Endothelial cell of umbilical vein (primary cell): ENCODE measurements around the gene FMN1. TPM values are rescaled to one million over a fixed set of nuclear protein-coding genes. Genes with fewer than 3 reads are reported as not detected.

ENCODE experiments used
- BruUV-seq: library from RNA; stranded (reverse); fragments of 400-500 nt; replicated peaks from 2 replicates; lab custom pipeline; 2021; lab: Mats Ljungman, UMichigan
- CTCF ChIA-PET: fragments of 300-600, 350-600 bp; sonication (Branson Sonifier 250); formaldehyde crosslinking; loops from one replicate; lab custom pipeline; 2021; ENCODE audit warnings: antibody characterized with exemption, inconsistent platforms; lab: Charles Lee
- POLR2A ChIA-PET: fragments of 300-600, 350-600 bp; sonication (Branson Sonifier 250); formaldehyde crosslinking; loops from one replicate; lab custom pipeline; 2021; ENCODE audit warnings: antibody characterized with exemption, inconsistent platforms; lab: Charles Lee
- DNase-seq: peaks from one replicate; pipeline ENCODE4 v3.0.0-alpha.2; 2011; ENCODE audit warnings: low read depth, low spot score
- FAIRE-seq: peaks from 2 replicates; lab custom pipeline; 2011; peaks lifted over from hg19 to GRCh38; lab: Jason Lieb, UNC
- H2AFZ ChIP-seq: 2 replicates; pipeline ENCODE4 v1.6.0; 2012; ENCODE audit warnings: low read depth, low read length, control low read depth, inconsistent platforms
- H3K27ac ChIP-seq: 2 replicates; pipeline ENCODE4 v1.5.1; 2011; ENCODE audit warnings: low read depth, mild to moderate bottlenecking, control low read depth, low read length, moderate library complexity; ENCODE audit not compliant: insufficient read depth
- H3K27me3 ChIP-seq, 2 experiments: 2 replicates each; pipeline versions ENCODE4 v1.6.0 to v1.6.1; 2011; ENCODE audit warnings: low read length in 2 of 2, mixed read lengths in 1 of 2; ENCODE audit not compliant: control insufficient read depth in 2 of 2, insufficient read depth in 2 of 2
- H3K36me3 ChIP-seq, 2 experiments: 2 replicates in 1 of 2; 3 replicates in 1 of 2; pipeline ENCODE4 v1.5.1; 2011; ENCODE audit warnings: low read length in 2 of 2, mild to moderate bottlenecking in 1 of 2, moderate library complexity in 1 of 2; ENCODE audit not compliant: control insufficient read depth in 2 of 2, insufficient read depth in 2 of 2; ENCODE audit errors: extremely low read depth in 1 of 2
- H3K4me1 ChIP-seq: 3 replicates; pipeline ENCODE4 v1.5.1; 2011; ENCODE audit warnings: mild to moderate bottlenecking, low read length; ENCODE audit not compliant: control insufficient read depth, insufficient read depth; ENCODE audit errors: extremely low read depth
- H3K4me2 ChIP-seq: 2 replicates; pipeline ENCODE4 v1.6.1; 2011; ENCODE audit warnings: low read length, control low read depth, mixed read lengths; ENCODE audit not compliant: insufficient read depth
- H3K4me3 ChIP-seq, 3 experiments: fragments of 200-600 bp in 1 of 3; sonication (generic), shearing (Covaris generic) in 1 of 3; replicated peaks in 1 of 3; 2 replicates each; pipeline ENCODE4 v1.5.1; 2011 to 2016; ENCODE audit warnings: control low read depth in 3 of 3, low read length in 3 of 3, mild to moderate bottlenecking in 2 of 3, inconsistent platforms in 1 of 3, low read depth in 1 of 3, moderate library complexity in 1 of 3; ENCODE audit not compliant: insufficient read depth in 1 of 3
- H3K79me2 ChIP-seq: 2 replicates; pipeline ENCODE4 v1.6.0; 2012; ENCODE audit warnings: low read length, inconsistent platforms; ENCODE audit not compliant: control insufficient read depth, insufficient read depth
- H3K9ac ChIP-seq: replicated peaks from 2 replicates; pipeline ENCODE3; 2011; ENCODE audit warnings: low read length, control low read depth; ENCODE audit not compliant: insufficient read depth; ENCODE audit errors: extremely low read depth
- H3K9me1 ChIP-seq: replicated peaks from 3 replicates; pipeline ENCODE4 v1.6.0; 2011; ENCODE audit warnings: mild to moderate bottlenecking, low read length; ENCODE audit not compliant: control insufficient read depth, insufficient read depth; ENCODE audit errors: extremely low read depth
- H3K9me3 ChIP-seq: replicated peaks from 2 replicates; pipeline ENCODE4 v1.5.1; 2012; ENCODE audit warnings: low read length, inconsistent platforms; ENCODE audit not compliant: control insufficient read depth, insufficient read depth
- H4K20me1 ChIP-seq: replicated peaks from 2 replicates; pipeline ENCODE3; 2011; ENCODE audit warnings: mild to moderate bottlenecking, low read length; ENCODE audit not compliant: control insufficient read depth, insufficient read depth; ENCODE audit errors: extremely low read depth
- EZH2 ChIP-seq: IDR thresholded peaks from 2 replicates; pipeline ENCODE4 v1.6.1; 2012; ENCODE audit warnings: borderline replicate concordance, low read depth, mild to moderate bottlenecking, moderate library complexity, low read length, inconsistent platforms; ENCODE audit not compliant: severe bottlenecking
- FOS ChIP-seq: IDR thresholded peaks from 2 replicates; pipeline ENCODE4 v1.6.1; 2011; ENCODE audit warnings: mild to moderate bottlenecking, low read length, moderate library complexity, borderline replicate concordance; ENCODE audit not compliant: insufficient read depth
- GATA2 ChIP-seq: IDR thresholded peaks from 2 replicates; pipeline ENCODE4 v1.7.0; 2011; ENCODE audit warnings: low read depth, mild to moderate bottlenecking, moderate library complexity, mixed read lengths, low read length; ENCODE audit not compliant: insufficient read length, insufficient read depth
- JUN ChIP-seq: IDR thresholded peaks from 2 replicates; pipeline ENCODE4 v1.6.1; 2011; ENCODE audit warnings: borderline replicate concordance, low read depth; ENCODE audit not compliant: insufficient read length, insufficient read depth
- MYC ChIP-seq: IDR thresholded peaks from one replicate; pipeline ENCODE4 v1.6.1; 2011; ENCODE audit warnings: mild to moderate bottlenecking, low read depth, low read length
- POLR2A ChIP-seq: IDR thresholded peaks from 2 replicates; pipeline ENCODE4 v1.6.1; 2012; ENCODE audit warnings: low read depth, mild to moderate bottlenecking, control low read depth, low read length
- POLR2AphosphoS5 ChIP-seq: IDR thresholded peaks from 2 replicates; pipeline ENCODE4 v1.6.1; 2012; ENCODE audit warnings: low read depth, mild to moderate bottlenecking, control low read depth, low read length, moderate library complexity; ENCODE audit not compliant: insufficient read depth
- dilution Hi-C: fragments of 300-500 bp; cut with MboI; formaldehyde crosslinking; loops from one replicate; pipeline ENCODE4 v1.15.0; 2019; ENCODE audit warnings: low sequenced_read_pairs; ENCODE audit not compliant: extremely low pct_ligation_motif_present
- intact Hi-C: fragments of 100-400 bp; cut with micrococcal nuclease; formaldehyde crosslinking; loops from one replicate; pipeline ENCODE4 v1.10.0; 2022
- polyA plus RNA-seq, 4 experiments: library from polyadenylated mRNA; depleted of rRNA in 3 of 4; stranded (reverse) in 3 of 4; unstranded in 1 of 4; fragments of >200 nt; gene quantifications; 2 replicates each; pipeline versions ENCODE4 v1.2.1 to v1.2.3, GENCODE V29; 2011 to 2012; ENCODE audit warnings: missing spikeins in 1 of 4
- total RNA-seq: library from RNA; stranded (reverse); gene quantifications from 2 replicates; pipeline ENCODE4 v1.2.3, GENCODE V29; 2021
- TF ChIP-seq, protein P1 (sequence below): IDR thresholded peaks from 2 replicates; pipeline ENCODE4 v1.6.1; 2011; ENCODE audit not compliant: insufficient read depth, insufficient read length
- TF ChIP-seq, protein P2 (sequence below), 2 donors: IDR thresholded peaks; 1 replicate in 1 of 2; 2 replicates in 1 of 2; pipeline ENCODE4 v1.5.1; 2011; ENCODE audit warnings: low read length in 2 of 2, mild to moderate bottlenecking in 2 of 2, moderate library complexity in 2 of 2, control low read depth in 1 of 2, inconsistent platforms in 1 of 2, low read depth in 1 of 2; ENCODE audit not compliant: insufficient read depth in 1 of 2; ENCODE audit errors: extremely low read depth in 1 of 2

FMN1 gene
- total and polyA plus RNA-seq, 2 donors (not counting 3 experiments of a cell fraction or from before 2014, with no cell fraction given): 0.01 to 0.29 TPM

DNA sequence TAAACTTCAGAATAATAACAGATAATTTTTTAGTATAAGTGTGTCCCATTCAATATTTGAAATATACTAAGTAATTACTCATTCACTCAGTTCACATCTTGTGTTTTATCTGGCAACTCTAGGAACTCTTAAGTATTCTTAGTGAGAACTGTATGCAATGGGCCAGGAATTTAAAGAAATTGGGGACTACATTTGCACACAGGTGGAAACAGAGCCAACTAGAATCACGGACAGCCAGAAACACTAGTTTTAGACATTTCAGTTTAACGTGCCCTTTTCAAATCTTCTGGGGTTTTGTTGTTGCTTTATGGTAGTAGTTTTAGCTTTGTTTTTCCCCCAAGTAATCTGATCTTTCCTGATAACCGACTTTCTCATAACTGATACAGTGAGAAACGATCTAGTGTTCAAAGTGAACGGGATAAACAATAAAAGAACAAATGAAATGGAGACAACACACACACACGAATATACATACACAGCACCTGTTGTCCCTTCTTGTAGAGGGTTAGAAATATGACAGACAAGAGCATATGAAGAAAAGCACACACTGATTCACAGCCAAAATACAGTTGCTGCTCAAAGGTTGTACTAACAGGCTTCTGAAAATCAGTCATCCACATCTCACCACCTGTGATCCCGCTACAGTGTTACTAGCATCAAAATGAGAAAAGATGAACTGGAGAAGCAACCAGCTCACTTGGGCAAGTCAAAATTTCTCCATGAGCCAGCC is 167.0 kb downstream of the FMN1 start:
- DNase-seq (no peak), FAIRE-seq (no peak)
- Histone ChIP-seq H4K20me1 (no peaks in the 10 kb centered on the region), H3K9me1 (no peaks in the 10 kb centered on the region), H3K27ac (no peak overlapping the region), H3K9ac (no peak overlapping the region), H3K4me3 (no peak overlapping the region), H3K27me3 (no peaks in the 10 kb centered on the region), H3K9me3 (no peaks in the 10 kb centered on the region), H3K36me3 (no peaks in the 10 kb centered on the region), H3K79me2 (no peaks in the 10 kb centered on the region), H3K4me2 (no peak overlapping the region), H3K4me1 (peaks cover 4% of the 10 kb centered on the region), H2AFZ (no peak overlapping the region)
- ChIA-PET CTCF (interaction anchor here (1.0 to 1.9 kb wide), 3 partner anchors 14 to 711 kb away, joined by 3 to 4 read pairs (median 3); no protein-coding TSS in a partner anchor), POLR2A (no interaction called here)
- dilution Hi-C loops: no loop called here
- BruUV-seq: no TSS peak
- intact Hi-C loops: no loop called here
- no peak for TF ChIP-seq FOS
- TF ChIP-seq, protein P1, sequence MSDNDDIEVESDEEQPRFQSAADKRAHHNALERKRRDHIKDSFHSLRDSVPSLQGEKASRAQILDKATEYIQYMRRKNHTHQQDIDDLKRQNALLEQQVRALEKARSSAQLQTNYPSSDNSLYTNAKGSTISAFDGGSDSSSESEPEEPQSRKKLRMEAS: no peak
- TF ChIP-seq POLR2A: no peak
- no peak for TF ChIP-seq POLR2AphosphoS5
- TF ChIP-seq, protein P2, sequence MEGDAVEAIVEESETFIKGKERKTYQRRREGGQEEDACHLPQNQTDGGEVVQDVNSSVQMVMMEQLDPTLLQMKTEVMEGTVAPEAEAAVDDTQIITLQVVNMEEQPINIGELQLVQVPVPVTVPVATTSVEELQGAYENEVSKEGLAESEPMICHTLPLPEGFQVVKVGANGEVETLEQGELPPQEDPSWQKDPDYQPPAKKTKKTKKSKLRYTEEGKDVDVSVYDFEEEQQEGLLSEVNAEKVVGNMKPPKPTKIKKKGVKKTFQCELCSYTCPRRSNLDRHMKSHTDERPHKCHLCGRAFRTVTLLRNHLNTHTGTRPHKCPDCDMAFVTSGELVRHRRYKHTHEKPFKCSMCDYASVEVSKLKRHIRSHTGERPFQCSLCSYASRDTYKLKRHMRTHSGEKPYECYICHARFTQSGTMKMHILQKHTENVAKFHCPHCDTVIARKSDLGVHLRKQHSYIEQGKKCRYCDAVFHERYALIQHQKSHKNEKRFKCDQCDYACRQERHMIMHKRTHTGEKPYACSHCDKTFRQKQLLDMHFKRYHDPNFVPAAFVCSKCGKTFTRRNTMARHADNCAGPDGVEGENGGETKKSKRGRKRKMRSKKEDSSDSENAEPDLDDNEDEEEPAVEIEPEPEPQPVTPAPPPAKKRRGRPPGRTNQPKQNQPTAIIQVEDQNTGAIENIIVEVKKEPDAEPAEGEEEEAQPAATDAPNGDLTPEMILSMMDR (IDR thresholded peaks at IDR 0.05; ENCODE audit: extremely low read depth in 1 of 2, insufficient read depth in 1 of 2, low read depth in 1 of 2, low read length in 2 of 2): no peak
- TF ChIP-seq JUN: no peak
- no peak for TF ChIP-seq EZH2
- no peak for TF ChIP-seq GATA2
- TF ChIP-seq MYC: no peak
